Body of pancreas (tissue), 4 donors: ENCODE results near the gene PAOX.

Experiments used
- POLR2A ChIP-seq, 3 donors: fragments of 450-650 bp; IDR thresholded peaks; one replicate each; pipeline ENCODE4 v1.6.1; 2016; ENCODE audit warnings: antibody characterized with exemption in 3 of 3, mild to moderate bottlenecking in 2 of 3
- TF ChIP-seq, protein P1 (sequence below), 7 experiments: fragments of 450-650 bp in 4 of 7; fragments of 200-600 bp in 3 of 7; sonication (generic) in 3 of 7; IDR thresholded peaks; one replicate each; pipeline ENCODE4 v1.5.1; 2016 to 2019; ENCODE audit warnings: antibody characterized with exemption in 7 of 7

DNA sequence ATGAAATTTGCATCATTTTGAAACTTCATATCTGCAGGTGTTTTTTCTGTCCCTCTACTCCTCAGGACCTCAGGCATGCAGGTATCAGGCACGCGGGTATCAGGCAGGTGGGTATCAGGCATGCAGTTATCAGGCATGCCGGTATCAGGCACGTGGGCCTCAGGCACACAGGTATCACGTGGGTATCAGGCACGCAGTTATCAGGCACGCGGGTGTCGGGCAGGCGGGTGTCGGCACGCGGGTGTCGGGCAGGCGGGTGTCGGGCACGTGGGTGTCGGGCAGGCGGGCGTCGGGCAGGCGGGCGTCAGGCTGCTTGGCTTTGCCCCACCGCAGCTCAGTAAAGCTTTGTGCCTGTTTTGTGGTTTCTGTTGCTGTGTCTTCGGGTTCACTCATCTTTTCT, 36.7 kb downstream of the PAOX start:
- TF ChIP-seq, protein P1, sequence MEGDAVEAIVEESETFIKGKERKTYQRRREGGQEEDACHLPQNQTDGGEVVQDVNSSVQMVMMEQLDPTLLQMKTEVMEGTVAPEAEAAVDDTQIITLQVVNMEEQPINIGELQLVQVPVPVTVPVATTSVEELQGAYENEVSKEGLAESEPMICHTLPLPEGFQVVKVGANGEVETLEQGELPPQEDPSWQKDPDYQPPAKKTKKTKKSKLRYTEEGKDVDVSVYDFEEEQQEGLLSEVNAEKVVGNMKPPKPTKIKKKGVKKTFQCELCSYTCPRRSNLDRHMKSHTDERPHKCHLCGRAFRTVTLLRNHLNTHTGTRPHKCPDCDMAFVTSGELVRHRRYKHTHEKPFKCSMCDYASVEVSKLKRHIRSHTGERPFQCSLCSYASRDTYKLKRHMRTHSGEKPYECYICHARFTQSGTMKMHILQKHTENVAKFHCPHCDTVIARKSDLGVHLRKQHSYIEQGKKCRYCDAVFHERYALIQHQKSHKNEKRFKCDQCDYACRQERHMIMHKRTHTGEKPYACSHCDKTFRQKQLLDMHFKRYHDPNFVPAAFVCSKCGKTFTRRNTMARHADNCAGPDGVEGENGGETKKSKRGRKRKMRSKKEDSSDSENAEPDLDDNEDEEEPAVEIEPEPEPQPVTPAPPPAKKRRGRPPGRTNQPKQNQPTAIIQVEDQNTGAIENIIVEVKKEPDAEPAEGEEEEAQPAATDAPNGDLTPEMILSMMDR (IDR thresholded peaks at IDR 0.05), result no peak
- TF ChIP-seq POLR2A (IDR thresholded peaks at IDR 0.05), result no peak
